GM18505 (cell line): ENCODE results near the gene PRSS22.

Experiments
- ATAC-seq: cut with Tn5 transposase; IDR thresholded peaks from one replicate; pipeline ENCODE4 v1.9.1; 2021; ENCODE audit not compliant: unreplicated experiment
- POLR2A ChIP-seq: IDR thresholded peaks from 4 replicates; pipeline ENCODE4 v1.6.1; 2011; ENCODE audit warnings: borderline replicate concordance; ENCODE audit not compliant: insufficient read depth, insufficient read length; ENCODE audit errors: extremely low read depth

Gene PRSS22

DNA sequence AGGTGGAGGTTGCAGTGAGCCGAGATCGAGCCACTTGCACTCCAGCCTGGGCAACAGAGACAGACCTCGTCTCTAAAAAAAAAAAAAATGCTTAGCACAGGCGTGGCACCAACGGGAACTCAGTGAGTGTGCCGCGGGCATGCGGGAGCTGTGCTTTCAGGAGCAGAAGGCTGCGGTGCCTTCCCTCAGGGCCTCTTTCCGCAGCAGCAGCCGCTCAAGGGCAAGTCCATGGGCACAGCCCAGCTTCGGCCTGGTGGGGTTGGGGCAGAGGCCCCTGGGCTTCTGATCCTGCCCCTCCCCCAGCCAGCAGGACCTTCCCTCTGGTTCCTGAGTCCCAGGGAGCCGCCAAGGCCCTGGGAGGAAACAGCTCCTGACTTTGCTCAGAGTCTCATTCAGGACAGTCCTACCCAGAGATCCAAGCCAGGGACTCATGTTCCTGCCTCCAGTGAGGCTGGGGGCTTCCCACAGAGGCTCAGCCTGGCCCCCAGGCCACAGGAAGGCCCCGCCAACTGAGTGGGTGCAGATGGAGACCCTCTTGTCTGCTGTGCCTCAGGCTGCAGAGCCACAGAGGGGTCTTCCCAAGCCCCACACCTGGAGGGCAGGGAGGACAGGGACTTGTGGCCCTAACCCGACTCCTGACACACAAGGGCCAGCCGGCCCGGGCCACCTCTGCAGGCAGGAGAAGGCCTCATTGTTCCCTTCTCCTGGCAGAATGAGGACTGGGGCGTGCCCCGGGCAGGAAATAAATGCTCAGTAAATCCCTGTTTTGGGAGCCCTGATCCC lies 31.2 kb downstream of the PRSS22 start:
- TF ChIP-seq POLR2A, result no peak
- ATAC-seq, result no peak

DNA sequence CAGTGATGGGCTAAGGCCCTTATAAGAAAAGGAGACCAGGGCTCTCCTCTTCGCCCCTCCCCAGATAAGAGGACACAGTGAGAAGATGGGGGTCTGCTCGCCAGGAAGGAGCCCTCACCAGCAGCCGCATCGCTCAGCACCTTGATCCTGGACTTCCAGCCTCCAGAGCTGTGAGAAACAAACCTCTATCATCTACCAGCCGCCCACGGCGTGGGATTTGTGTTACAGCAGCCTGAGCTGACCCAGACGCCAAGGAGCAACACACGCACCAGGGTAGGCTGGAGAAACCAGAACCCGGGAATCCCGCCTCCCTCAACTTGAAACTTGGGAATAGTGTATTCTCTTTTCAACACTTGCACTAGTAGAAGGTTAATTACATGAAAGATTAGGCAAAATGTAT lies 32.1 kb downstream of the PRSS22 start:
- no peak for ATAC-seq

GRCh38 chr16:2825049-2825742 lies 32.8 kb downstream of the PRSS22 start:
- no peak for TF ChIP-seq POLR2A
- ATAC-seq, result no peak

More for the DNA sequence above, 32.1 kb downstream of the PRSS22 start:
- no peak for TF ChIP-seq POLR2A

DNA sequence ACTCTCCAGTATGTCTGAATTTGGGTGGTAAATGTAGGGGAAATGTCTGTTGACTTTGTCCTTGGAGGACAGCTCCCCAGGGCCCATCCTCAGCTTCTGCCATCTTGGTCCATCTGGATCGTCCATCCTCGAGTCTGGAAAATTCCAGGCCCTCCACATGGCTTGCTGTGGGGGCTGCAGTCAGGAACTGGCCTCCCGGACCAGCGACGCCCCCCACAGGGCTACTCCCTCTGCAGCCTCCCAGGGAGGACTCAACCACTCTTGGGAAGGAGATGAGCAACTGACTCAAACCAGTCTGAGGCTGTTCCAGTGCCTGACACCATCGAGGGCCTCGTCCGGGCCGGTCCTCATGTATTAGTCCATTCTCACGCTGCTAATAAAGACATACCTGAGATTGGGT lies 33.3 kb downstream of the PRSS22 start:
- ATAC-seq, result no peak
- TF ChIP-seq POLR2A, result no peak

GRCh38 chr16:2822496-2822895 lies 35.5 kb downstream of the PRSS22 start:
- ATAC-seq, result no peak
- TF ChIP-seq POLR2A, result no peak

DNA sequence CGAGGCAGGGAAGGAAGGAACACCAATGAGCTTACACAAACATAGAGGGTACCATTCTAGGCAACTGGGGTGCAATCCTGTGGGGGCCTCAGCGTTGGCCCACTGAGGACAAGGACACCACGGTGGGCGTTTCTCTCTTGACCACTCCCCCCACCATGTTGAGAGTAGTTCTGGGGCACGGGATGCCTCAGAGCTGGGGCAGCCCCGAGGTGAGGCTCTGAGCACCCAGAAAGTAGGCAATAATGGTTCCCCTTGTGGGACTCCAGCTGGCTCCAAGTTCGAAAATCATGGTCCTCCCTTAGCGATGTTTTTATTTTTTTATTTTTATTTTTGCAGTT lies 35.8 kb downstream of the PRSS22 start:
- no peak for ATAC-seq
- TF ChIP-seq POLR2A, result no peak

- TF ChIP-seq POLR2A, result no peak
Measured at GRCh38 chr16:2821487-2822157, 36.3 kb downstream of the PRSS22 start.

GRCh38 chr16:2820836-2821486 lies 37.0 kb downstream of the PRSS22 start:
- TF ChIP-seq POLR2A, result no peak
- ATAC-seq, result no peak

More at GRCh38 chr16:2821487-2822157, 36.3 kb downstream of the PRSS22 start:
- no peak for ATAC-seq

GRCh38 chr16:2819939-2820835 lies 37.8 kb downstream of the PRSS22 start:
- ATAC-seq, result no peak
- TF ChIP-seq POLR2A, result no peak

DNA sequence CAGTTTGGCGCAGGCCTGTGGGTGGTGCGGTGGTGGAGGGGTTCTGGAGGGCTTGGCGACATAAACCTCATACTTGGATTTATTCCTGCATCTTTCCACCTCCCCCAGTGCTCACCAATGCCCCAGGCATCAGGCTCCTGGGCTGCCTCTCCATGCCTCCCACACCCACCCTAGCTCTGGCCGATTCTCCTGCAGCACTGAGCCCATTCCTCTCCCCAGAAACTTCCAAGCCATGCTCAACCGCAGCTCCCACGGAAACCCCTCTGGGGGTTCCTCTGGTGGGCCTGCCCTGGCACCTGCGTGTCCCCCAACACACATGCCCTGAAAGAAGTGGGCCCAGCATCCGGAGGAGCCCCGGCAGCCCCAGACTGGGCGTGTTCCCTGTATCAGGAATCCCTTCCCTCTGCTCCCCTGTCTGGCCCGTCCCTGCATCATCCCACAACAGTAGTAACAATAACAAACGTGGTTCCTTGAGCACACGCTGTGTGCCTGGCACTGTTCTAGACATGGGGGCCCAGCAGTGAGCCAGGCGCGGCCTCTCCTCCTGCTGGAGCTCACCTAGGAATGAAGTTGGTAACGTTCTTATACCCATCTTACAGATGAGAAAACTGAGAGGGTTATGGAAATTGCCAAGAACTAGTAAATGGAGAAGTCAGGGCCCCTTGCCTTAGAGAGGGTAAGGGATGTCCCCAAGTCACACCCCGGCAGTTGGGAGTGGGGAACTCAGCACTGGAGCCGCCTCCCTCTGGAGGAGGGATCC lies 38.6 kb downstream of the PRSS22 start:
- no peak for ATAC-seq
- no peak for TF ChIP-seq POLR2A

GRCh38 chr16:2818272-2818876 lies 39.6 kb downstream of the PRSS22 start:
- no peak for TF ChIP-seq POLR2A
- ATAC-seq, result no peak
